SK-N-SH treated with all-trans-retinoic acid at 6 μM for 48 hours (cell line): ENCODE results near the gene KCNT1.

Source experiments
- ATAC-seq: fragments of 200-7000 bp; cut with Tn5 transposase; 3 replicates; pipeline ENCODE4 v1.9.1; 2020; ENCODE audit warnings: mild to moderate bottlenecking, moderate library complexity
- ARNTL ChIP-seq: fragments of 450-650 bp; formaldehyde crosslinking; IDR thresholded peaks from 2 replicates; pipeline ENCODE4 v1.5.0; 2020; ENCODE audit warnings: low read depth, mild to moderate bottlenecking, moderate library complexity, borderline replicate concordance
- BACH2 ChIP-seq: fragments of 250-450 bp; sonication (Bioruptor Pico); IDR thresholded peaks from 2 replicates; pipeline ENCODE4 v1.9.0; 2021; ENCODE audit warnings: mild to moderate bottlenecking, borderline replicate concordance
- CSDC2 ChIP-seq: fragments of 250-450 bp; sonication (Bioruptor Pico); IDR thresholded peaks from 2 replicates; pipeline ENCODE4 v1.5.0; 2020; ENCODE audit warnings: mild to moderate bottlenecking, moderate library complexity
- ESRRG ChIP-seq: fragments of 250-450 bp; sonication (Bioruptor Pico); IDR thresholded peaks from 2 replicates; pipeline ENCODE4 v1.6.1; 2021; ENCODE audit warnings: mild to moderate bottlenecking
- GLIS3 ChIP-seq: fragments of 250-450 bp; sonication (Bioruptor Pico); IDR thresholded peaks from 2 replicates; pipeline ENCODE4 v1.5.0; 2020; ENCODE audit warnings: mild to moderate bottlenecking, moderate library complexity
- ISL1 ChIP-seq: fragments of 250-450 bp; sonication (Bioruptor Pico); IDR thresholded peaks from 2 replicates; pipeline ENCODE4 v2.1.2; 2022; ENCODE audit warnings: mild to moderate bottlenecking, moderate library complexity
- PPARA ChIP-seq: fragments of 250-450 bp; sonication (Bioruptor Pico); IDR thresholded peaks from 2 replicates; pipeline ENCODE4 v1.5.0; 2020; ENCODE audit warnings: mild to moderate bottlenecking, borderline replicate concordance
- SNAI2 ChIP-seq: fragments of 250-450 bp; sonication (Bioruptor Pico); IDR thresholded peaks from 2 replicates; pipeline ENCODE4 v1.5.0; 2020; ENCODE audit warnings: mild to moderate bottlenecking, moderate library complexity
- TCF4 ChIP-seq: fragments of 250-450 bp; sonication (Bioruptor Pico); IDR thresholded peaks from 2 replicates; pipeline ENCODE4 v1.8.0; 2021; ENCODE audit warnings: mild to moderate bottlenecking, moderate library complexity, borderline replicate concordance
- TOX ChIP-seq: fragments of 250-450 bp; sonication (Bioruptor Pico); IDR thresholded peaks from 2 replicates; pipeline ENCODE4 v1.8.0; 2021; ENCODE audit warnings: mild to moderate bottlenecking, moderate library complexity, borderline replicate concordance
- ZC3H10 ChIP-seq: fragments of 250-450 bp; sonication (Bioruptor Pico); IDR thresholded peaks from 2 replicates; pipeline ENCODE4 v1.5.1; 2021; ENCODE audit warnings: mild to moderate bottlenecking, moderate library complexity
- ZFP3 ChIP-seq: fragments of 250-450 bp; sonication (Bioruptor Pico); IDR thresholded peaks from 2 replicates; pipeline ENCODE4 v1.5.0; 2020; ENCODE audit warnings: mild to moderate bottlenecking, moderate library complexity
- ZFP30 ChIP-seq: fragments of 450-650 bp; formaldehyde crosslinking; IDR thresholded peaks from 2 replicates; pipeline ENCODE4 v1.5.0; 2022; ENCODE audit warnings: mild to moderate bottlenecking, moderate library complexity
- ZNF565 ChIP-seq: fragments of 450-650 bp; formaldehyde crosslinking; conservative IDR thresholded peaks from 2 replicates; pipeline ENCODE4 v1.5.0; 2020; ENCODE audit warnings: low read depth, mild to moderate bottlenecking, moderate library complexity
- ZNF70 ChIP-seq: fragments of 450-650 bp; formaldehyde crosslinking; IDR thresholded peaks from 2 replicates; pipeline ENCODE4 v1.5.0; 2020; ENCODE audit warnings: mild to moderate bottlenecking, moderate library complexity
- ZNF8 ChIP-seq: fragments of 450-650 bp; formaldehyde crosslinking; IDR thresholded peaks from 2 replicates; pipeline ENCODE4 v1.5.0; 2020; ENCODE audit warnings: mild to moderate bottlenecking, moderate library complexity
- TF ChIP-seq, protein P1 (sequence below): fragments of 250-450 bp; sonication (Bioruptor Pico); IDR thresholded peaks from 2 replicates; pipeline ENCODE4 v1.5.1; 2020; ENCODE audit warnings: low read depth, mild to moderate bottlenecking, moderate library complexity
- TF ChIP-seq, protein P2 (sequence below): fragments of 250-450 bp; sonication (Bioruptor Pico); IDR thresholded peaks from 2 replicates; pipeline ENCODE4 v1.5.1; 2021; ENCODE audit warnings: mild to moderate bottlenecking, moderate library complexity
- TF ChIP-seq, protein P3 (sequence below): fragments of 250-450 bp; sonication (Bioruptor Pico); IDR thresholded peaks from 2 replicates; pipeline ENCODE4 v1.8.0; 2021; ENCODE audit warnings: low read depth, mild to moderate bottlenecking, moderate library complexity, borderline replicate concordance
- TF ChIP-seq, protein P4 (sequence below): fragments of 250-450 bp; sonication (Bioruptor Pico); IDR thresholded peaks from 2 replicates; pipeline ENCODE4 v1.8.0; 2020; ENCODE audit warnings: mild to moderate bottlenecking, moderate library complexity, borderline replicate concordance
- TF ChIP-seq, protein P5 (sequence below): fragments of 250-450 bp; sonication (Bioruptor Pico); IDR thresholded peaks from 2 replicates; pipeline ENCODE4 v1.5.0; 2020; ENCODE audit warnings: mild to moderate bottlenecking, moderate library complexity

KCNT1 gene

DNA sequence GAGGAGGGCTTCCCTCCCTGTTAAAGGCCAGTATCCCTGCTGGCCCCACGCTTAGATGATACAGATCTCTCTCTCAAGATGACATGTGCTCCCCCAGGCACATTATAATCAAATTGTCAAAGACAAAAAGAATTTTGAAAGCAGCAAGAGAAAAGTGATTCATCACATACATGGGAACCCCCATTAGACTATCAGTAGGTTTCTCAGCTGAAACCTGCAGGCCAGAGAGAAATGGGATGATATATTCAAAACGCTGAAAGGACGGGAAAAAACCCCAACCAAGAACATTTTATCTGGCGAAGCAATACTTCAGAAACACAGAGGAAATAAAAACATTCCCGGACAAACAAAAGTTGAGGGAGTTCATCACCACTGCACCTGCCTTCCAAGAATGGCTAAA lies 126.7 kb downstream of the KCNT1 start:
- no peak for ATAC-seq
- TF ChIP-seq, protein P1, sequence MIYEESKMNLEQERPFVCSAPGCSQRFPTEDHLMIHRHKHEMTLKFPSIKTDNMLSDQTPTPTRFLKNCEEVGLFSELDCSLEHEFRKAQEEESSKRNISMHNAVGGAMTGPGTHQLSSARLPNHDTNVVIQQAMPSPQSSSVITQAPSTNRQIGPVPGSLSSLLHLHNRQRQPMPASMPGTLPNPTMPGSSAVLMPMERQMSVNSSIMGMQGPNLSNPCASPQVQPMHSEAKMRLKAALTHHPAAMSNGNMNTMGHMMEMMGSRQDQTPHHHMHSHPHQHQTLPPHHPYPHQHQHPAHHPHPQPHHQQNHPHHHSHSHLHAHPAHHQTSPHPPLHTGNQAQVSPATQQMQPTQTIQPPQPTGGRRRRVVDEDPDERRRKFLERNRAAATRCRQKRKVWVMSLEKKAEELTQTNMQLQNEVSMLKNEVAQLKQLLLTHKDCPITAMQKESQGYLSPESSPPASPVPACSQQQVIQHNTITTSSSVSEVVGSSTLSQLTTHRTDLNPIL (CRISPR knock-in tag) = no peak
- TF ChIP-seq ZNF565 (CRISPR knock-in tag) (no peak), TCF4 (no peak), GLIS3 (CRISPR knock-in tag) (no peak), ZFP30 (no peak), ZNF70 (CRISPR knock-in tag) (no peak), CSDC2 (CRISPR knock-in tag) (no peak), ARNTL (CRISPR knock-in tag) (no peak), ESRRG (no peak), PPARA (no peak), BACH2 (no peak), ZC3H10 (CRISPR knock-in tag) (no peak)
- TF ChIP-seq, protein P2, sequence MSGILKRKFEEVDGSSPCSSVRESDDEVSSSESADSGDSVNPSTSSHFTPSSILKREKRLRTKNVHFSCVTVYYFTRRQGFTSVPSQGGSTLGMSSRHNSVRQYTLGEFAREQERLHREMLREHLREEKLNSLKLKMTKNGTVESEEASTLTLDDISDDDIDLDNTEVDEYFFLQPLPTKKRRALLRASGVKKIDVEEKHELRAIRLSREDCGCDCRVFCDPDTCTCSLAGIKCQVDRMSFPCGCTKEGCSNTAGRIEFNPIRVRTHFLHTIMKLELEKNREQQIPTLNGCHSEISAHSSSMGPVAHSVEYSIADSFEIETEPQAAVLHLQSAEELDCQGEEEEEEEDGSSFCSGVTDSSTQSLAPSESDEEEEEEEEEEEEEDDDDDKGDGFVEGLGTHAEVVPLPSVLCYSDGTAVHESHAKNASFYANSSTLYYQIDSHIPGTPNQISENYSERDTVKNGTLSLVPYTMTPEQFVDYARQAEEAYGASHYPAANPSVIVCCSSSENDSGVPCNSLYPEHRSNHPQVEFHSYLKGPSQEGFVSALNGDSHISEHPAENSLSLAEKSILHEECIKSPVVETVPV (CRISPR knock-in tag) = no peak
- TF ChIP-seq, protein P3, sequence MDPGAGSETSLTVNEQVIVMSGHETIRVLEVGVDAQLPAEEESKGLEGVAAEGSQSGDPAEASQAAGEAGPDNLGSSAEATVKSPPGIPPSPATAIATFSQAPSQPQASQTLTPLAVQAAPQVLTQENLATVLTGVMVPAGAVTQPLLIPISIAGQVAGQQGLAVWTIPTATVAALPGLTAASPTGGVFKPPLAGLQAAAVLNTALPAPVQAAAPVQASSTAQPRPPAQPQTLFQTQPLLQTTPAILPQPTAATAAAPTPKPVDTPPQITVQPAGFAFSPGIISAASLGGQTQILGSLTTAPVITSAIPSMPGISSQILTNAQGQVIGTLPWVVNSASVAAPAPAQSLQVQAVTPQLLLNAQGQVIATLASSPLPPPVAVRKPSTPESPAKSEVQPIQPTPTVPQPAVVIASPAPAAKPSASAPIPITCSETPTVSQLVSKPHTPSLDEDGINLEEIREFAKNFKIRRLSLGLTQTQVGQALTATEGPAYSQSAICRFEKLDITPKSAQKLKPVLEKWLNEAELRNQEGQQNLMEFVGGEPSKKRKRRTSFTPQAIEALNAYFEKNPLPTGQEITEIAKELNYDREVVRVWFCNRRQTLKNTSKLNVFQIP (CRISPR knock-in tag) = no peak

DNA sequence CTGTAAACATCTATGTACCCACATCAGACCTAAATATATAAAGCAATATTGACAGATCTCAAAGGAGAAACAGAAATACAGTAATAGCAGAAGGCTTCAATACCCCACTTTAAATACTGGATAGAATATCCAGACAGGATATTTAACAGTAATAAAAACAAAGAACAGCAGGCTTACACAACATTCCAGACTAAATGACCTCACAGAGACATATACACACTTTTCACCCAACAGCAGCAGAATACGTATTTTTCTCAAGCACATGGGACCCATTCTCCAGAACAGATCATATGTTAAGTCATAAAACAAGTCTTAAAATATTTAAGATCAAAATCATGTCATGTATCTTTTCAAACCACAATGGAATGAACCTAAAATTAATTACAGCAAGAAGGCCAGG lies 128.5 kb downstream of the KCNT1 start:
- ATAC-seq = no peak
- no peak for TF ChIP-seq CSDC2 (CRISPR knock-in tag)
- TF ChIP-seq ZNF8 (CRISPR knock-in tag) = no peak
- no peak for TF ChIP-seq TCF4

DNA sequence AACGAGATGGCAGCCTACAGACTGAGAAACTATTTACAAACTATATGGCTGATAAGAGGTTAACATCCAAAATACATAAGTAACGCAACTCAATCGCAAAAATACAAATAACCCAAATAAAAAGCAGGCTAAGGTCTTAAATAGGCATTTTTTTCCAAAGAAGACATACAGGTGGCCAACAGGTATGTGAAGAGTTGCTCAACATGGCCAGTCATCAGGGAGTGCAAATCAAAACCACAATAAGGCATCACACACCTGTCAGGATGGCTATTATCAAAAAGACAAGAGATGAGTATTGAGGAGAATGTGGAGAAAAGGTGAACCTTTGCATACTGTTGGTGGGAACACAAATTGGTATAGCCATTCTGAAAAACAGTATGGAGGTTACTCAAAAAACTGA lies 131.9 kb downstream of the KCNT1 start:
- TF ChIP-seq PPARA (no peak), TCF4 (no peak), ISL1 (no peak), TOX (no peak), ZNF70 (CRISPR knock-in tag) (no peak), ZNF565 (CRISPR knock-in tag) (no peak), SNAI2 (no peak), ZFP30 (no peak), ZFP3 (CRISPR knock-in tag) (no peak), ARNTL (CRISPR knock-in tag) (no peak), BACH2 (no peak)
- TF ChIP-seq, protein P3 (CRISPR knock-in tag) = no peak
- TF ChIP-seq, protein P4, sequence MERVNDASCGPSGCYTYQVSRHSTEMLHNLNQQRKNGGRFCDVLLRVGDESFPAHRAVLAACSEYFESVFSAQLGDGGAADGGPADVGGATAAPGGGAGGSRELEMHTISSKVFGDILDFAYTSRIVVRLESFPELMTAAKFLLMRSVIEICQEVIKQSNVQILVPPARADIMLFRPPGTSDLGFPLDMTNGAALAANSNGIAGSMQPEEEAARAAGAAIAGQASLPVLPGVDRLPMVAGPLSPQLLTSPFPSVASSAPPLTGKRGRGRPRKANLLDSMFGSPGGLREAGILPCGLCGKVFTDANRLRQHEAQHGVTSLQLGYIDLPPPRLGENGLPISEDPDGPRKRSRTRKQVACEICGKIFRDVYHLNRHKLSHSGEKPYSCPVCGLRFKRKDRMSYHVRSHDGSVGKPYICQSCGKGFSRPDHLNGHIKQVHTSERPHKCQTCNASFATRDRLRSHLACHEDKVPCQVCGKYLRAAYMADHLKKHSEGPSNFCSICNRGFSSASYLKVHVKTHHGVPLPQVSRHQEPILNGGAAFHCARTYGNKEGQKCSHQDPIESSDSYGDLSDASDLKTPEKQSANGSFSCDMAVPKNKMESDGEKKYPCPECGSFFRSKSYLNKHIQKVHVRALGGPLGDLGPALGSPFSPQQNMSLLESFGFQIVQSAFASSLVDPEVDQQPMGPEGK (CRISPR knock-in tag) = no peak
- TF ChIP-seq, protein P2 (CRISPR knock-in tag) = no peak
- TF ChIP-seq, protein P1 (CRISPR knock-in tag) = no peak
- TF ChIP-seq, protein P5, sequence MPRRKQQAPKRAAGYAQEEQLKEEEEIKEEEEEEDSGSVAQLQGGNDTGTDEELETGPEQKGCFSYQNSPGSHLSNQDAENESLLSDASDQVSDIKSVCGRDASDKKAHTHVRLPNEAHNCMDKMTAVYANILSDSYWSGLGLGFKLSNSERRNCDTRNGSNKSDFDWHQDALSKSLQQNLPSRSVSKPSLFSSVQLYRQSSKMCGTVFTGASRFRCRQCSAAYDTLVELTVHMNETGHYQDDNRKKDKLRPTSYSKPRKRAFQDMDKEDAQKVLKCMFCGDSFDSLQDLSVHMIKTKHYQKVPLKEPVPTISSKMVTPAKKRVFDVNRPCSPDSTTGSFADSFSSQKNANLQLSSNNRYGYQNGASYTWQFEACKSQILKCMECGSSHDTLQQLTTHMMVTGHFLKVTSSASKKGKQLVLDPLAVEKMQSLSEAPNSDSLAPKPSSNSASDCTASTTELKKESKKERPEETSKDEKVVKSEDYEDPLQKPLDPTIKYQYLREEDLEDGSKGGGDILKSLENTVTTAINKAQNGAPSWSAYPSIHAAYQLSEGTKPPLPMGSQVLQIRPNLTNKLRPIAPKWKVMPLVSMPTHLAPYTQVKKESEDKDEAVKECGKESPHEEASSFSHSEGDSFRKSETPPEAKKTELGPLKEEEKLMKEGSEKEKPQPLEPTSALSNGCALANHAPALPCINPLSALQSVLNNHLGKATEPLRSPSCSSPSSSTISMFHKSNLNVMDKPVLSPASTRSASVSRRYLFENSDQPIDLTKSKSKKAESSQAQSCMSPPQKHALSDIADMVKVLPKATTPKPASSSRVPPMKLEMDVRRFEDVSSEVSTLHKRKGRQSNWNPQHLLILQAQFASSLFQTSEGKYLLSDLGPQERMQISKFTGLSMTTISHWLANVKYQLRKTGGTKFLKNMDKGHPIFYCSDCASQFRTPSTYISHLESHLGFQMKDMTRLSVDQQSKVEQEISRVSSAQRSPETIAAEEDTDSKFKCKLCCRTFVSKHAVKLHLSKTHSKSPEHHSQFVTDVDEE = no peak
- no peak for ATAC-seq
